H1 (cell line): ENCODE data around the gene FAM151A. TPM values are rescaled to one million over a fixed set of nuclear protein-coding genes. Genes with fewer than 3 reads are reported as not detected.

ENCODE experiments used
- CREB1 ChIP-seq: IDR thresholded peaks from 2 replicates; pipeline ENCODE4 v1.6.1; 2012; ENCODE audit warnings: inconsistent platforms
- MAFK ChIP-seq: IDR thresholded peaks from 2 replicates; pipeline ENCODE4 v1.6.1; 2012; ENCODE audit warnings: low read depth, mild to moderate bottlenecking, improper control_type of control experiment, low read length
- MAX ChIP-seq: IDR thresholded peaks from 2 replicates; pipeline ENCODE4 v1.6.1; 2012; ENCODE audit warnings: inconsistent platforms
- PHF8 ChIP-seq: fragments of 200-600 bp; sonication (generic); conservative IDR thresholded peaks from 2 replicates; pipeline ENCODE4 v1.7.1; 2012; ENCODE audit warnings: low read depth, mild to moderate bottlenecking, inconsistent platforms, low read length, moderate library complexity
- polyA plus RNA-seq, 7 experiments: library from polyadenylated mRNA; depleted of rRNA in 3 of 7; stranded (reverse) in 5 of 7; unstranded in 2 of 7; fragments of >200 nt in 5 of 7; fragments of 200-250 nt in 2 of 7; gene quantifications; 1 replicate in 5 of 7; 2 replicates in 1 of 7; 4 replicates in 1 of 7; pipeline versions ENCODE4 v1.2.1 to v1.2.3, GENCODE V29; 2011 to 2013; ENCODE audit warnings: missing spikeins in 2 of 7, mixed read lengths in 2 of 7
- total RNA-seq: library from RNA; stranded (reverse); fragmentation: NEBNext Ultra II Directional; extraction: Animal tissue kit (Norgen Biotek cat#: 25700); gene quantifications from 2 replicates; pipeline ENCODE4 v1.2.1, GENCODE V29; 2021
- TF ChIP-seq, protein P1 (sequence below): IDR thresholded peaks from 2 replicates; pipeline ENCODE4 v1.6.1; 2012; ENCODE audit warnings: inconsistent platforms

The FAM151A gene
- total and polyA plus RNA-seq, 2 of the 8 experiments (the other 6 are each of a cell fraction or from before 2014, with no cell fraction given), result not detected

- TF ChIP-seq, protein P1, sequence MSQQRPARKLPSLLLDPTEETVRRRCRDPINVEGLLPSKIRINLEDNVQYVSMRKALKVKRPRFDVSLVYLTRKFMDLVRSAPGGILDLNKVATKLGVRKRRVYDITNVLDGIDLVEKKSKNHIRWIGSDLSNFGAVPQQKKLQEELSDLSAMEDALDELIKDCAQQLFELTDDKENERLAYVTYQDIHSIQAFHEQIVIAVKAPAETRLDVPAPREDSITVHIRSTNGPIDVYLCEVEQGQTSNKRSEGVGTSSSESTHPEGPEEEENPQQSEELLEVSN, result no peak
- TF ChIP-seq PHF8, result no peak
- no peak for TF ChIP-seq CREB1
- no peak for TF ChIP-seq MAFK
- no peak for TF ChIP-seq MAX
- TF ChIP-seq, all 59 proteins: peak for 0
Observed at GRCh38 chr1:54603241-54603640, 20.1 kb downstream of the FAM151A start (continued).
